GM23248 (cell line): ENCODE measurements around the gene TRPC4AP. TPM values are rescaled to one million over a fixed set of nuclear protein-coding genes. Genes with fewer than 3 reads are reported as not detected.

Experiments used
- DNase-seq: peaks from one replicate; pipeline ENCODE4 v3.0.0-alpha.2; 2015
- H2AFZ ChIP-seq: fragments of 200-600 bp; sonication (generic); 2 replicates; pipeline ENCODE4 v1.6.1; 2016; ENCODE audit warnings: antibody characterized with exemption
- H3F3A ChIP-seq: fragments of 200-600 bp; sonication (generic); 2 replicates; pipeline ENCODE4 v1.6.1; 2016; ENCODE audit warnings: mild to moderate bottlenecking, antibody characterized with exemption, mixed run types; ENCODE audit not compliant: insufficient read depth
- H3K27ac ChIP-seq: fragments of 200-600 bp; sonication (generic); 2 replicates; pipeline ENCODE4 v1.5.1; 2016; ENCODE audit warnings: mild to moderate bottlenecking
- H3K27me3 ChIP-seq: fragments of 200-600 bp; sonication (generic); replicated peaks from 2 replicates; pipeline ENCODE4 v1.6.1; 2016; ENCODE audit warnings: mild to moderate bottlenecking; ENCODE audit not compliant: insufficient read depth
- H3K36me3 ChIP-seq: fragments of 200-600 bp; sonication (generic); 2 replicates; pipeline ENCODE4 v1.6.1; 2016; ENCODE audit warnings: low read depth, mild to moderate bottlenecking
- H3K4me1 ChIP-seq: fragments of 200-600 bp; sonication (generic); 2 replicates; pipeline ENCODE4 v1.6.1; 2016; ENCODE audit warnings: mild to moderate bottlenecking; ENCODE audit not compliant: insufficient read depth
- H3K4me2 ChIP-seq: fragments of 200-600 bp; sonication (generic); one replicate; pipeline ENCODE4 v1.6.1; 2016; ENCODE audit warnings: mild to moderate bottlenecking; ENCODE audit not compliant: unreplicated experiment
- H3K4me3 ChIP-seq: fragments of 200-600 bp; sonication (generic); 2 replicates; pipeline ENCODE4 v1.5.1; 2016; ENCODE audit warnings: mild to moderate bottlenecking
- H3K79me2 ChIP-seq: fragments of 200-600 bp; sonication (generic); 2 replicates; pipeline ENCODE4 v1.6.1; 2016; ENCODE audit warnings: mild to moderate bottlenecking; ENCODE audit not compliant: insufficient read depth
- H3K9ac ChIP-seq: fragments of 200-600 bp; sonication (generic); 2 replicates; pipeline ENCODE4 v1.6.1; 2016; ENCODE audit warnings: mild to moderate bottlenecking
- H3K9me2 ChIP-seq: fragments of 200-600 bp; sonication (generic); 2 replicates; pipeline ENCODE4 v1.6.1; 2016; ENCODE audit warnings: mixed run types, mild to moderate bottlenecking, moderate library complexity; ENCODE audit not compliant: insufficient read depth
- H3K9me3 ChIP-seq: fragments of 200-600 bp; sonication (generic); one replicate; pipeline ENCODE4 v1.6.1; 2017; ENCODE audit warnings: low read depth
- H4K20me1 ChIP-seq: fragments of 200-600 bp; sonication (generic); 2 replicates; pipeline ENCODE4 v1.6.0; 2016; ENCODE audit not compliant: insufficient read depth
- EZH2 ChIP-seq: fragments of 200-600 bp; sonication (generic); IDR thresholded peaks from 2 replicates; pipeline ENCODE4 v1.6.1; 2018; ENCODE audit warnings: antibody characterized with exemption, mild to moderate bottlenecking; ENCODE audit not compliant: insufficient read depth, poor library complexity, severe bottlenecking
- EZH2phosphoT487 ChIP-seq: fragments of 200-600 bp; sonication (generic); IDR thresholded peaks from 2 replicates; pipeline ENCODE4 v1.6.1; 2018; ENCODE audit warnings: antibody characterized with exemption, moderate library complexity, mild to moderate bottlenecking, low read depth; ENCODE audit not compliant: insufficient read depth
- WGBS, 2 experiments: methylation state at CpG; one replicate each; pipeline ENCODE4 v1.1.6; 2015 to 2017; ENCODE audit warnings: low lambda C conversion rate in 2 of 2, low coverage in 1 of 2; ENCODE audit errors: missing lambda C conversion rate in 2 of 2; 5-methylcytosine and 5-hydroxymethylcytosine counted together
- in situ Hi-C: fragments of 300-500 bp; cut with MboI; formaldehyde crosslinking; loops from 2 replicates; pipeline ENCODE4 v1.15.0; 2020
- polyA plus RNA-seq: library from polyadenylated mRNA; unstranded; fragments of >200 nt; fragmentation: Nextera tagmentation; extraction: Ambion mirVana; gene quantifications from 2 replicates; pipeline ENCODE4 v1.2.1, GENCODE V29; 2016
- total RNA-seq: library from RNA; depleted of rRNA; stranded (reverse); fragments of >200 nt; shearing (Covaris generic); gene quantifications from 2 replicates; pipeline ENCODE4 v1.2.3, GENCODE V29; 2014

Gene TRPC4AP
- total and polyA plus RNA-seq, 2 experiments from 2014 or later: 63.4 to 92.7 TPM

DNA sequence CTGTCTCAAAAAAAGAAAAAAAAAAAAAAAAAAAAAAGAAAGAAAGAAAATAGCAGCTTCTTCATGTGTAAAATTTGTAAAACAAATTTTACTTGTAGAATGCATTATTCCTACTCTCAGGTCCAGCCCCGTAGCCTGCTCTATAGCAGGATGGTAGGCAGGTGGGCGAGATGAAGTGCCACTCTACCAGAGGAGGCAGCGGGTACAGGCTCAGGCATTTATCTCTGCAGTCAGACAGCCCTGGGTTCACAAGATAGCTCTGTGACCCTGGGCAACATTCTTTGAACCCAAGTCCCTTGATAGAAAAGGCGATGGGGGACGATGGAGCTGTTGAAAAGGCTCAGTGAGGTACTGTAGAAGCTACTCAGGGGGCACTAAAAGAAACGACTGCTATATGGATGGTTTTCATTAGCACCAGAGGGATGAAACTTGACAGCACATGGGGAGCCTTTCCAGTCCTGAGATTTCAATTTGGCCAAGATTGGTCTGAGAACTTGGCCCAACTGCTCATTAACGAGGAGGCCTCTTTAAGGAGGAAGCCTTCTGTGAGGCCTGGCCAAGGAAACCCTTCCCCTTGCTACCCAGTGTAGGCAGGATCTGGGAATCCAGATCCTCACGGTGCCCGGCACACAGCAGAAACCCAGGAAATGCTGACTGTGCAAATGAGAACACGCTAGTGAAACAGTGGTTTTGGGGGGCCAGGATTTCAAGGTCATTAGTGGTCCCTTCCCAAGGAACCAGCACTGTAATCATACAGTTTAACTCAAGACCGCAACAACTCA lies 73.8 kb downstream of the TRPC4AP start:
- no peak overlapping the region for H3K4me2 ChIP-seq
- H3K27ac ChIP-seq: peak overlapping the region; percentile 58
- no peak overlapping the region for H3K4me3 ChIP-seq
- peaks cover 37% of the 10 kb centered on the region for H3F3A ChIP-seq
- H3K4me1 ChIP-seq: peaks cover 17% of the 10 kb centered on the region; the same call in 1 of the 2 replicates
- H3K9me3 ChIP-seq: no peaks in the 10 kb centered on the region
- no peaks in the 10 kb centered on the region for H3K9me2 ChIP-seq
- H3K79me2 ChIP-seq: peaks cover 51% of the 10 kb centered on the region
- H3K9ac ChIP-seq: peak overlapping the region; percentile 33
- peaks cover 38% of the 10 kb centered on the region for H3K36me3 ChIP-seq
- no peak overlapping the region for H2AFZ ChIP-seq
- no peaks in the 10 kb centered on the region for H3K27me3 ChIP-seq
- DNase-seq: peak; percentile 32
- WGBS, 2 experiments: 50 to 57% methylated on average over 11 of the region's 11 CpGs
- peaks cover 4% of the 10 kb centered on the region; the same call in 1 of the 2 replicates for H4K20me1 ChIP-seq
- in situ Hi-C loops: no loop called here
- no peak for TF ChIP-seq EZH2phosphoT487
- TF ChIP-seq EZH2: no peak

DNA sequence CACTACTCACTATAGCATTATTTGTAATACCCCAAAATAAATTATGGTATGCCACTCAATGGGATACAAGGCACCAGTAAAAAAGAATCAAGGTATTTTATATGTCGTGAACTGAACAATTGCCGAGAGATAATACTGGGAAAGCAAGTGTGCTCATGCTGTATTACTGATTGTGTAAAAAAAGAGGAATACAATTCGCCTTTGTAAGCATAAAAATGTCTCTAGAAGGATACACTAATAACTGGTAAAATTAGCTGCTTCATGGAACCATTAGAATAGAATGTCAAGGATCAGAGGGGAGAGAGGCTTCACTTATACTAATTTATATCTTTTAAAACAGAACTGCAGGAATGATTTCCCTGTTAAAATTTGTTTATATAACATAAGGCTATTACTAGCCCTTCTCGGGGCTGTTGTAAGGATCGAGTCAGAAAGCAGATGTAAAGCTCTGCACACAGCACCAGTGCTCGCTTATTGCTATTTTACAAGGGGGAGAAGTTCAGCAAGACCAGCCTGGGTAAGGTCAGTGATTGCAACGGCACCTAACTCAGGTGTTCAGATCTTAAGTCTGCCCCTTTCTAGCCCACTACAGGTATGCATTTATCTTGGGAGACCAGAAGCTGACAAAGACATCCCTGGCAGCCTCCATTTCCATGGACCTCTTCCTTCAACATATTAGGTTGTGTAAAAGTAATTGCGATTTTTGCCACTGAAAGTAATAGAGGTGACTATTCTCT lies 75.3 kb downstream of the TRPC4AP start:
- TF ChIP-seq EZH2phosphoT487: no peak
- TF ChIP-seq EZH2: no peak
- H3K36me3 ChIP-seq: peaks cover 47% of the 10 kb centered on the region
- H3K79me2 ChIP-seq: peaks cover 60% of the 10 kb centered on the region
- no peaks in the 10 kb centered on the region for H3K27me3 ChIP-seq
- H3K9me3 ChIP-seq: no peaks in the 10 kb centered on the region
- H3K4me1 ChIP-seq: peaks cover 17% of the 10 kb centered on the region; the same call in 1 of the 2 replicates
- H3K4me3 ChIP-seq: no peak overlapping the region
- H3K9ac ChIP-seq: 0 out of 2 replicates have a peak overlapping the region, but pooled peaks have one; percentile 2
- H3F3A ChIP-seq: peaks cover 37% of the 10 kb centered on the region
- H3K27ac ChIP-seq: peak overlapping the region; percentile 58
- no peak overlapping the region for H2AFZ ChIP-seq
- H3K4me2 ChIP-seq: no peak overlapping the region
- H4K20me1 ChIP-seq: peaks cover 4% of the 10 kb centered on the region; the same call in 1 of the 2 replicates
- WGBS, 2 experiments: 92 to 95% methylated on average over 8 of the region's 8 CpGs
- no peaks in the 10 kb centered on the region for H3K9me2 ChIP-seq
- in situ Hi-C loops: no loop called here
- DNase-seq: no peak

DNA sequence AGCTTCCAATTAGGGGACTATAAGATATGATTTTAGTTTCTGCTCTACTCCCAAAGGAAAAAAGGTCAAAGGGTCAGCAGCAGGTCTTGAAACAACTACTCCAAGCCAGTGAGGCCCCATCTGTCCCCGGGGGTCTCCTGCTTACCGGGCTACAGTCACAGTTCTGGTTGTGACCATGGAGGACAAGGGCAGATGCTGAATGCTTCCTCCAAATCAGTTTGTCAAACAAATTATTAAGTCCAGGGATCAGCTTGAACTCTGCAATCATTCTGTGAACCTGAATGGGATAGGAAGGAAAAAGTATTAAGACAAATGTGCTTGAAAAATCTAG lies 76.8 kb downstream of the TRPC4AP start:
- Histone ChIP-seq H3K4me1 (peaks cover 17% of the 10 kb centered on the region; the same call in 1 of the 2 replicates), H2AFZ (no peak overlapping the region), H3K27me3 (no peaks in the 10 kb centered on the region), H3K4me3 (no peak overlapping the region), H3K79me2 (peaks cover 57% of the 10 kb centered on the region), H3K36me3 (peaks cover 54% of the 10 kb centered on the region), H3K4me2 (no peak overlapping the region), H3K9me3 (no peaks in the 10 kb centered on the region), H3F3A (peaks cover 37% of the 10 kb centered on the region), H4K20me1 (peaks cover 4% of the 10 kb centered on the region; the same call in 1 of the 2 replicates), H3K27ac (no peak overlapping the region), H3K9me2 (no peaks in the 10 kb centered on the region), H3K9ac (no peak overlapping the region)
- no peak for TF ChIP-seq EZH2
- TF ChIP-seq EZH2phosphoT487: no peak
- in situ Hi-C loops: no loop called here
- DNase-seq: no peak
- 65 to 67% methylated on average over 2 of the region's 2 CpGs for WGBS, 2 experiments

DNA sequence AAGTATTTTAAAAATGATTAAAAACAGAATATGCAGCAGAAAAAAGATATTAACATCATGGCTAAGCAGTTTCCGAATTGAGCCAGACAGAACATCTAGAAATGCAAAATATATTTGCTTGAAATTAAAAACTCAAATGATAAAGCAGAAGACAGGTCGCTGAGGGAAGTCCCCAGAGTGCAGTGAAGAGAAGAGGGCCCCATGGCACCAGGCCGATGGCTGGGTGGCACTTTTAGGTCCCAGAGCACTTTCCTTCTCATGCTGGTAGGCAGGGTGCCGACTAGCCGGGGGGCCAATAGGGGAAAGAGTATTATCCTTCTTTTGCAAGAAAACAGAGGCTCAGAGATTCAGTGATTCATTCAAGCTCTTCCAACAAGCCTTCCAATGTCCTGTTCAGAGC lies 78.1 kb downstream of the TRPC4AP start:
- Histone ChIP-seq H3K27me3 (no peaks in the 10 kb centered on the region), H3K4me2 (no peak overlapping the region), H3K4me1 (peaks cover 17% of the 10 kb centered on the region; the same call in 1 of the 2 replicates), H3K36me3 (peaks cover 52% of the 10 kb centered on the region), H3F3A (peaks cover 28% of the 10 kb centered on the region), H2AFZ (no peak overlapping the region), H3K79me2 (peaks cover 47% of the 10 kb centered on the region), H3K9ac (no peak overlapping the region), H4K20me1 (peaks cover 4% of the 10 kb centered on the region; the same call in 1 of the 2 replicates), H3K4me3 (no peak overlapping the region), H3K9me2 (no peaks in the 10 kb centered on the region), H3K27ac (no peak overlapping the region), H3K9me3 (no peaks in the 10 kb centered on the region)
- DNase-seq: no peak
- in situ Hi-C loops: no loop called here
- no peak for TF ChIP-seq EZH2
- TF ChIP-seq EZH2phosphoT487: no peak
- 96 to 98% methylated on average over 5 of the region's 5 CpGs for WGBS, 2 experiments
